ENCODE data around the gene BCAR1. TPM values are rescaled to one million over a fixed set of nuclear protein-coding genes. Genes with fewer than 3 reads are reported as not detected.

Gene BCAR1
- total RNA-seq, 1 experiment from 2014 or later: 58.6 TPM

DNA sequence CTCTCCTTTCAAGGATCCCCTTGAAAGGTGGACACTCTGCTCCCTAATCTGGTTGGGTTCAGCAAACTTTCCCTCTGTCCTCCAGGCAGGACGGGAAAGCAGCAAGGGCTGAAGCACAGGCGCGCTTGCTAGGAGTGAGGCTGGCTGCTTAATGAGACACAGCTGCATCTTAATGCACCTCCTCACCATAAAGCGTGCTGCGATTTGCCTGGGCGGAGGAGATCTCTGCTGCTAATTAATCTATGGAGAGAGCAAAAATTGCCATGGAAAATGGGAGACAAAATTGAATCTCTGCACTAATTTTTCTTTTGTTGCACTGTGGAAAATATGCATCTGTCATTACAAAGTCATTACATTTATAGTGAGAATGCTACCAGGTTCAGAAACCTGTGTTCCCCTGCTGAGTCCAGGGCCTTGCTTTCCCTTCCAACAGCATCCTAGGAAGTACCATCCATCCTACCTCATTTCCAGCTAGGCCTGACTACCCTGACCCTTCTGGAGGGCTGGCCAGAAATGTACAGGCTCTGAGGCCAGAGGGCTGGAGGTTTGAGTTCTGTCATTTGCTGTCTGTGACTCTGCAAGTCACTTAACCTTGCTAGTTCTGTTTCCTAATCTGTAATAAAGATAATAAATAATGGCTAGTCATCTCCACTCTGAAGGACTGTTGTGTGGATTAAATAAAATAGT lies 43.5 kb upstream of the BCAR1 start:
- Mint-ChIP-seq H3K4me1 (ENCODE audit: insufficient read depth, unreplicated experiment) (peaks cover 4% of the 10 kb centered on the region), H3K27me3 (ENCODE audit: insufficient read depth, unreplicated experiment) (no peaks in the 10 kb centered on the region), H3K27ac (ENCODE audit: low read depth, unreplicated experiment) (no peak overlapping the region), H3K4me3 (ENCODE audit: unreplicated experiment) (no peak overlapping the region), H3K36me3 (ENCODE audit: insufficient read depth, unreplicated experiment) (peaks cover 50% of the 10 kb centered on the region), H3K9me3 (ENCODE audit: unreplicated experiment) (no peaks in the 10 kb centered on the region)
- ChIA-PET POLR2A (interaction anchor here (0.7 kb wide), 1 partner anchor 77 kb away, joined by 3 read pairs; no protein-coding TSS in a partner anchor), CTCF (interaction anchor here (0.5 to 0.9 kb wide), 2 partner anchors 10 to 59 kb away, joined by 3 read pairs; no protein-coding TSS in a partner anchor)
- TF ChIP-seq, protein P1, sequence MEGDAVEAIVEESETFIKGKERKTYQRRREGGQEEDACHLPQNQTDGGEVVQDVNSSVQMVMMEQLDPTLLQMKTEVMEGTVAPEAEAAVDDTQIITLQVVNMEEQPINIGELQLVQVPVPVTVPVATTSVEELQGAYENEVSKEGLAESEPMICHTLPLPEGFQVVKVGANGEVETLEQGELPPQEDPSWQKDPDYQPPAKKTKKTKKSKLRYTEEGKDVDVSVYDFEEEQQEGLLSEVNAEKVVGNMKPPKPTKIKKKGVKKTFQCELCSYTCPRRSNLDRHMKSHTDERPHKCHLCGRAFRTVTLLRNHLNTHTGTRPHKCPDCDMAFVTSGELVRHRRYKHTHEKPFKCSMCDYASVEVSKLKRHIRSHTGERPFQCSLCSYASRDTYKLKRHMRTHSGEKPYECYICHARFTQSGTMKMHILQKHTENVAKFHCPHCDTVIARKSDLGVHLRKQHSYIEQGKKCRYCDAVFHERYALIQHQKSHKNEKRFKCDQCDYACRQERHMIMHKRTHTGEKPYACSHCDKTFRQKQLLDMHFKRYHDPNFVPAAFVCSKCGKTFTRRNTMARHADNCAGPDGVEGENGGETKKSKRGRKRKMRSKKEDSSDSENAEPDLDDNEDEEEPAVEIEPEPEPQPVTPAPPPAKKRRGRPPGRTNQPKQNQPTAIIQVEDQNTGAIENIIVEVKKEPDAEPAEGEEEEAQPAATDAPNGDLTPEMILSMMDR (IDR thresholded peaks at IDR 0.05; ENCODE audit: unreplicated experiment): no peak
- intact Hi-C loops (cut with micrococcal nuclease): no loop called here
- no peak for DNase-seq (ENCODE audit: unreplicated experiment)
- no TSS peak for BruUV-seq (replicated peaks)

DNA sequence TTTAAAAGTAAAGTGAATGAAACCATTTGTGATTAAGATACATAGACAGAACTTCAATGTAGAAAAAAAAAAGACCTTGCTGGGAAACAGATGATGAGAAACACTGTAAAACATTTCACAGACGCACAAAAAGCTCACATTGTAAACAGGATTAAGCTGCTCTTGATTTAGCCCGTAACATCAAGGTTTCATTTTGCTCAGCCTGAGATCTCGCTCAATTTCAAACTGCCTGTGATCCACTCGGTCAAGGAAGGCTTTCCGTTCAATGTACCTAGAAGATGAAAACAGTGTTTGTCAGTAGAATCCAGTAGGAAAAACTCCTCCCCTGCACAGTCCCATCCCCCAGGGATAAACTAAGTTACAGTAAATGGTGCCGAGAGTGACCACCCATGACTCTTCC lies 42.3 kb upstream of the BCAR1 start:
- TF ChIP-seq, protein P1 (IDR thresholded peaks at IDR 0.05; ENCODE audit: unreplicated experiment): no peak
- Mint-ChIP-seq H3K9me3 (ENCODE audit: unreplicated experiment) (no peaks in the 10 kb centered on the region), H3K36me3 (ENCODE audit: insufficient read depth, unreplicated experiment) (peaks cover 45% of the 10 kb centered on the region), H3K4me3 (ENCODE audit: unreplicated experiment) (no peak overlapping the region), H3K4me1 (ENCODE audit: insufficient read depth, unreplicated experiment) (peaks cover 5% of the 10 kb centered on the region), H3K27ac (ENCODE audit: low read depth, unreplicated experiment) (no peak overlapping the region), H3K27me3 (ENCODE audit: insufficient read depth, unreplicated experiment) (no peaks in the 10 kb centered on the region)
- DNase-seq (ENCODE audit: unreplicated experiment): no peak
- no TSS peak for BruUV-seq (replicated peaks)
- POLR2A ChIA-PET: interaction anchor here (0.6 to 2.4 kb wide), 2 partner anchors 12 to 48 kb away, joined by 3 to 11 read pairs; no protein-coding TSS in a partner anchor
- intact Hi-C loops (cut with micrococcal nuclease): no loop called here
- CTCF ChIA-PET: interaction anchor here (1.0 kb wide), 1 partner anchor 11 kb away, joined by 3 read pairs; no protein-coding TSS in a partner anchor

DNA sequence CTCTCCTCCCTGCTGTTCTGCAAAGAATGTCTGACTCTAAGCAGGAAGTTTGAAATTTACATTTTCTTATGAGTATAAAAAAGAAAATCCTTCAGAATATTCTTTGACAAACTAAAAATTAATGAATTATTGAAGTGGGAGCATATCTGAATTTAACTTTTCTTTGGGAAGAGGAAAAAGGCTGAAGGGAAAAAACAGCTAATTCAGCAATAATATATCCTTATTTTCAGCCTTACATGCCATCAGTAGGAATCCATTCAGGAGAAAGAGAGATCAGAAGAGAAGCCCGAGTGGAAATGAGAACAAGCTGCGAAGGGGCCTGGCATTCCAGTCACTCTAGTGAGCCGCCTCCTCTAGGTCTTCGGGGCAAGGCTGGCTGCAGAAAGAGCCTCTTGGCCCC lies 41.7 kb upstream of the BCAR1 start:
- CTCF ChIA-PET: interaction anchor here (0.8 to 1.0 kb wide), 2 partner anchors 12 to 172 kb away, joined by 3 read pairs; no protein-coding TSS in a partner anchor
- H3K27ac Mint-ChIP-seq (ENCODE audit: low read depth, unreplicated experiment): no peak overlapping the region
- POLR2A ChIA-PET: interaction anchor here (1.4 to 2.4 kb wide), 2 partner anchors 12 to 71 kb away, joined by 3 to 11 read pairs; no protein-coding TSS in a partner anchor
- TF ChIP-seq, protein P1 (IDR thresholded peaks at IDR 0.05; ENCODE audit: unreplicated experiment): no peak
- H3K4me3 Mint-ChIP-seq (ENCODE audit: unreplicated experiment): no peak overlapping the region
- BruUV-seq (replicated peaks): no TSS peak
- peaks cover 51% of the 10 kb centered on the region for H3K36me3 Mint-ChIP-seq (ENCODE audit: insufficient read depth, unreplicated experiment)
- H3K4me1 Mint-ChIP-seq (ENCODE audit: insufficient read depth, unreplicated experiment): peaks cover 11% of the 10 kb centered on the region
- no peaks in the 10 kb centered on the region for H3K9me3 Mint-ChIP-seq (ENCODE audit: unreplicated experiment)
- no peak for DNase-seq (ENCODE audit: unreplicated experiment)
- intact Hi-C loops (cut with micrococcal nuclease): no loop called here
- H3K27me3 Mint-ChIP-seq (ENCODE audit: insufficient read depth, unreplicated experiment): no peaks in the 10 kb centered on the region

DNA sequence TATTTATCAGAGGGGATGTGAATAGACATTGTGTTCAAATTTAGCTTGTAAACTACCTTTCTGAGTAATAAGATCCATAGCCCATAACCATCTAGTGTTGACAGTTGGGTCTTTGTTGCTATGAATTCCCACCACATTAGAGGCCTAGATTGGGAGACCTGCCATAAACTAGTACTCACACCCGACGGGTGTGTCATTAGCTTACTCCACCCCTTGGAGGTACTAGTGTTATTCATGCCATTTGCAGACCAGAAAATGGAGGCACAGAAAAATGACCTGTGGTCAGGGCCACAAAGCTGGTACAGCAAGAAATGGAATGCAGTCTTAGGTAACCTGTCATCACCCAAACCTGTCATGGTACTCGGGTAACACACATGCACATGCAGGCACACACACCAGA lies 41.3 kb upstream of the BCAR1 start:
- no TSS peak for BruUV-seq (replicated peaks)
- CTCF ChIA-PET: interaction anchor here (0.8 to 1.0 kb wide), 2 partner anchors 12 to 172 kb away, joined by 3 read pairs; no protein-coding TSS in a partner anchor
- Mint-ChIP-seq H3K27ac (ENCODE audit: low read depth, unreplicated experiment) (no peak overlapping the region), H3K4me1 (ENCODE audit: insufficient read depth, unreplicated experiment) (peaks cover 16% of the 10 kb centered on the region), H3K27me3 (ENCODE audit: insufficient read depth, unreplicated experiment) (no peaks in the 10 kb centered on the region), H3K9me3 (ENCODE audit: unreplicated experiment) (no peaks in the 10 kb centered on the region), H3K36me3 (ENCODE audit: insufficient read depth, unreplicated experiment) (peaks cover 51% of the 10 kb centered on the region), H3K4me3 (ENCODE audit: unreplicated experiment) (no peak overlapping the region)
- POLR2A ChIA-PET: interaction anchor here (0.6 to 2.4 kb wide), 3 partner anchors 13 to 72 kb away, joined by 3 to 11 read pairs (median 3); no protein-coding TSS in a partner anchor
- TF ChIP-seq, protein P1 (IDR thresholded peaks at IDR 0.05; ENCODE audit: unreplicated experiment): no peak
- intact Hi-C loops (cut with micrococcal nuclease): no loop called here
- DNase-seq (ENCODE audit: unreplicated experiment): no peak

All from MCF 10A (cell line).